ENCODE measurements around the gene CYP26A1.

GRCh38 chr10:93071674-93072224, 1.9 kb upstream of the CYP26A1 start:
- TF ChIP-seq CTCF (conservative IDR thresholded peaks at IDR 0.05) = no peak; the same call in 1 of the 2 replicates
- TF ChIP-seq ZFX (IDR thresholded peaks at IDR 0.05) = no peak

Measured in C4-2B (cell line).